ENCODE results near the gene STOX2.

DNA sequence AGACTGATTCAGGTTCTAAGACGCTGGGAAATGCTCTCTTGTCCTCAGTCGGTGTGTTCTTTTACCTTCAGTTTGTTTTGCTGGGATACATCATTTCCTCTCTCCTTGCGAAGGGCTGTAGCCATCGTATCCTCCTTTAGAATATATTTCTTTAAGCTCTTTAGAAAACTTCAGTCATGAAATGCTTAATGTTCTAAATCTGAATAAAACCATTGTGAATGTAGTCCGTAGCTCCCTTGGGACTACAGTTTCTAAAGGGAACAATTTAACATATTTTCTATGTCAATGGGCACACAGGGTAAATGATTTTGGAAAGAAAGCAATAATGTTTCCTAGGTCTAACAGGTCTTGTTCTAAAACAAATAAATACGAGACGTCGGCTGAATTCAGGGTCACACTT, 40.6 kb downstream of the STOX2 start:
- TF ChIP-seq POLR2A (IDR thresholded peaks at IDR 0.05; ENCODE audit: low read depth, low read length) = no peak
- TF ChIP-seq, protein P1, sequence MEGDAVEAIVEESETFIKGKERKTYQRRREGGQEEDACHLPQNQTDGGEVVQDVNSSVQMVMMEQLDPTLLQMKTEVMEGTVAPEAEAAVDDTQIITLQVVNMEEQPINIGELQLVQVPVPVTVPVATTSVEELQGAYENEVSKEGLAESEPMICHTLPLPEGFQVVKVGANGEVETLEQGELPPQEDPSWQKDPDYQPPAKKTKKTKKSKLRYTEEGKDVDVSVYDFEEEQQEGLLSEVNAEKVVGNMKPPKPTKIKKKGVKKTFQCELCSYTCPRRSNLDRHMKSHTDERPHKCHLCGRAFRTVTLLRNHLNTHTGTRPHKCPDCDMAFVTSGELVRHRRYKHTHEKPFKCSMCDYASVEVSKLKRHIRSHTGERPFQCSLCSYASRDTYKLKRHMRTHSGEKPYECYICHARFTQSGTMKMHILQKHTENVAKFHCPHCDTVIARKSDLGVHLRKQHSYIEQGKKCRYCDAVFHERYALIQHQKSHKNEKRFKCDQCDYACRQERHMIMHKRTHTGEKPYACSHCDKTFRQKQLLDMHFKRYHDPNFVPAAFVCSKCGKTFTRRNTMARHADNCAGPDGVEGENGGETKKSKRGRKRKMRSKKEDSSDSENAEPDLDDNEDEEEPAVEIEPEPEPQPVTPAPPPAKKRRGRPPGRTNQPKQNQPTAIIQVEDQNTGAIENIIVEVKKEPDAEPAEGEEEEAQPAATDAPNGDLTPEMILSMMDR (IDR thresholded peaks at IDR 0.05; ENCODE audit: extremely low read depth in 1 of 2, insufficient read depth in 1 of 2, low read depth in 1 of 2, low read length in 2 of 2) = no peak
- TF ChIP-seq MYC (IDR thresholded peaks at IDR 0.05; ENCODE audit: low read depth, low read length) = no peak
- TF ChIP-seq EZH2 (IDR thresholded peaks at IDR 0.05; ENCODE audit: borderline replicate concordance, low read depth, low read length, severe bottlenecking) = no peak
- TF ChIP-seq POLR2AphosphoS5 (IDR thresholded peaks at IDR 0.05; ENCODE audit: insufficient read depth, low read depth, low read length) = no peak
- no peak for TF ChIP-seq JUN (IDR thresholded peaks at IDR 0.05; ENCODE audit: borderline replicate concordance, insufficient read depth, insufficient read length, low read depth)
- TF ChIP-seq GATA2 (IDR thresholded peaks at IDR 0.05; ENCODE audit: insufficient read depth, insufficient read length, low read depth, low read length) = no peak
